ENCODE measurements around the gene ZBTB46.

The ZBTB46 gene

GRCh38 chr20:63705232-63706026, 125.6 kb downstream of the ZBTB46 start:
- DNase-seq (ENCODE audit: low spot score): no peak

GRCh38 chr20:63704749-63705117, 126.3 kb downstream of the ZBTB46 start:
- DNase-seq (ENCODE audit: low spot score): no peak

GRCh38 chr20:63703976-63704748, 126.9 kb downstream of the ZBTB46 start:
- no peak for DNase-seq (ENCODE audit: low spot score)

- no peak for DNase-seq (ENCODE audit: low spot score)
Observed at GRCh38 chr20:63703471-63703975, 127.5 kb downstream of the ZBTB46 start.

- no peak for DNase-seq (ENCODE audit: low spot score)
Observed at GRCh38 chr20:63702751-63703470, 128.2 kb downstream of the ZBTB46 start.

GRCh38 chr20:63702036-63702665, 128.9 kb downstream of the ZBTB46 start:
- no peak for DNase-seq (ENCODE audit: low spot score)

- no peak for DNase-seq (ENCODE audit: low spot score)
Observed at GRCh38 chr20:63701329-63702035, 129.6 kb downstream of the ZBTB46 start.

- no peak for DNase-seq (ENCODE audit: low spot score)
Observed at GRCh38 chr20:63701051-63701328, 130.1 kb downstream of the ZBTB46 start.

- DNase-seq (ENCODE audit: low spot score): no peak
Observed at GRCh38 chr20:63700199-63701050, 130.6 kb downstream of the ZBTB46 start.

- DNase-seq (ENCODE audit: low spot score): no peak
Observed at GRCh38 chr20:63699466-63700198, 131.4 kb downstream of the ZBTB46 start.

- DNase-seq (ENCODE audit: low spot score): peak; percentile 91
Observed at GRCh38 chr20:63698739-63699465, 132.2 kb downstream of the ZBTB46 start.

GRCh38 chr20:63697868-63698545, 133.1 kb downstream of the ZBTB46 start:
- DNase-seq (ENCODE audit: low spot score): no peak

- DNase-seq (ENCODE audit: low spot score): no peak
Observed at GRCh38 chr20:63697357-63697867, 133.7 kb downstream of the ZBTB46 start.

GRCh38 chr20:63696628-63697356, 134.3 kb downstream of the ZBTB46 start, which contains the start of gene TNFRSF6B:
Gene TNFRSF6B, plus strand, starts transcription at chr20:63696652. Its CDS starts 116 bp downstream, at chr20:63696768.
- no peak for DNase-seq (ENCODE audit: low spot score)

- no peak for DNase-seq (ENCODE audit: low spot score)
Observed at GRCh38 chr20:63696306-63696627, 134.8 kb downstream of the ZBTB46 start.

GRCh38 chr20:63695424-63696305, 135.4 kb downstream of the ZBTB46 start:
- no peak for DNase-seq (ENCODE audit: low spot score)

All from RKO (cell line).